Fibroblast of villous mesenchyme (primary cell): ENCODE data around the gene PNMA8A. TPM values are rescaled to one million over a fixed set of nuclear protein-coding genes. Genes with fewer than 3 reads are reported as not detected.
"Not testable (repeated sequence)": the region's sequence is repeated elsewhere in the genome, so short reads cannot be mapped to it uniquely, and the experiment has no call there.

Experiments used
- DNase-seq: peaks from one replicate; pipeline ENCODE4 v3.0.0-alpha.2; 2010; ENCODE audit warnings: low read depth
- H3K4me3 ChIP-seq: 2 replicates; pipeline ENCODE4 v1.5.1; 2011; ENCODE audit warnings: low read depth, mild to moderate bottlenecking, low read length
- total RNA-seq: library from RNA; depleted of rRNA; stranded (reverse); fragments of >200 nt; gene quantifications from 2 replicates; pipeline ENCODE4 v1.2.3, GENCODE V29; 2012
- TF ChIP-seq, protein P1 (sequence below): IDR thresholded peaks from 2 replicates; pipeline ENCODE4 v1.5.1; 2012; ENCODE audit warnings: low read depth, mild to moderate bottlenecking, low read length; ENCODE audit not compliant: insufficient read depth

The PNMA8A gene
- total RNA-seq, 1 donor = 9.9 TPM

DNA sequence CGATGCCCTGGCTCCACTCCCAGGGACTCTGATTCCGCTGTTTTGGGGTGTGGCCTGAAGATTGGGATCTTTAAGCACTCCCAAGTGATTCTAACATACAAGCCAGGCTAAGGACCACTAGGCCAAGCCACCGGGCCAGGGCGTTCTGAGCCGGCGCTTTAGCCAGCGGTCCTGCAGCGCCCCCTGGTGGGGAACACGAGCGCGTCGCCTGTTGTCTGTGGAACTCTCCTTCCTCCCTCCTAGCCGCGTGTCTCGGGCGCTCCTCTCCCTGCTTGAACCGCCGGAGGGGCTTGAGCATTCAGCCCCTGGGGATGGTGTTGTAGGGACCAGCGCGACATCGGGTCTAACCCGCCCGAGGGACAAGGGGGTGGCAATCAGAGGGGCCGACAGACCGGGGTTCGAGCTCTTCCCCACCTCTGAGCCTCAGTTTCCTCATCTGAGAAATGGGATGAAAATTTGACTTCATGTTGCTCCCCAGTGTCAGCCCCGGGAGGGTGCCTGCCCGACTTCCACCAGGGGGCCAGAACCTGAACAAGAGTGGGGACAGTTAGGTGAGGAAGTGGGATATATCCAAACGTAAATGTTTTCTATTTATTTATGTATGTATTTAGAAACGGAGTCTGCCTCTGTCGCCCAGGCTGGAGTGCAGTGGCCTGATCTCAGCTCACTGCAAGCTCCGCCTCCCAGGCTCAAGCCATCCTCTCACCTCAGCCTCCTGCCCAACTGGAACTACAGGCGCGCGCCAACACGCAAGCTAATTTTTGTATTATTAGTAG lies 42.3 kb upstream of the PNMA8A start:
- TF ChIP-seq, protein P1, sequence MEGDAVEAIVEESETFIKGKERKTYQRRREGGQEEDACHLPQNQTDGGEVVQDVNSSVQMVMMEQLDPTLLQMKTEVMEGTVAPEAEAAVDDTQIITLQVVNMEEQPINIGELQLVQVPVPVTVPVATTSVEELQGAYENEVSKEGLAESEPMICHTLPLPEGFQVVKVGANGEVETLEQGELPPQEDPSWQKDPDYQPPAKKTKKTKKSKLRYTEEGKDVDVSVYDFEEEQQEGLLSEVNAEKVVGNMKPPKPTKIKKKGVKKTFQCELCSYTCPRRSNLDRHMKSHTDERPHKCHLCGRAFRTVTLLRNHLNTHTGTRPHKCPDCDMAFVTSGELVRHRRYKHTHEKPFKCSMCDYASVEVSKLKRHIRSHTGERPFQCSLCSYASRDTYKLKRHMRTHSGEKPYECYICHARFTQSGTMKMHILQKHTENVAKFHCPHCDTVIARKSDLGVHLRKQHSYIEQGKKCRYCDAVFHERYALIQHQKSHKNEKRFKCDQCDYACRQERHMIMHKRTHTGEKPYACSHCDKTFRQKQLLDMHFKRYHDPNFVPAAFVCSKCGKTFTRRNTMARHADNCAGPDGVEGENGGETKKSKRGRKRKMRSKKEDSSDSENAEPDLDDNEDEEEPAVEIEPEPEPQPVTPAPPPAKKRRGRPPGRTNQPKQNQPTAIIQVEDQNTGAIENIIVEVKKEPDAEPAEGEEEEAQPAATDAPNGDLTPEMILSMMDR = peak; percentile 93
- no peak overlapping the region for H3K4me3 ChIP-seq
- DNase-seq = peak; percentile 77

DNA sequence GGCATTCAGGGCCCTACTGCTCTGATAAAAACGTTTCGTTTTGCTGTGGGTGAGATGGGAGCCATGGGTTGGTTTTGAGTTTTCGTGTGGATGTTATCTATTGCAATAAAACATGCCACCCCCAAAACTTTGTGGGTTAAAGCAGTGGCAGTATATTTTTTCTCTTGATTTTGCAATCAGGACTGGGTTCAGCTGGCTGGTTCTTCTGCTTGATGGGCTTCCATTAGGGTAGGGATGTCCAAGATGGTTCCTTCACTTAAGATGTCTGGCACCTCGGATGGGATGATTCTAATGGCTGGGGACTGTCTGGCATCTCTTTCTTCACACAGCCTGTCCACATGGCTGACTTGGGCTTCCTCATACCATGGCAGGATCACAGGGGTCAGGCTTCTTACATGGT lies 39.9 kb upstream of the PNMA8A start:
- no peak overlapping the region for H3K4me3 ChIP-seq
- no peak for DNase-seq
- TF ChIP-seq, protein P1 = no peak

DNA sequence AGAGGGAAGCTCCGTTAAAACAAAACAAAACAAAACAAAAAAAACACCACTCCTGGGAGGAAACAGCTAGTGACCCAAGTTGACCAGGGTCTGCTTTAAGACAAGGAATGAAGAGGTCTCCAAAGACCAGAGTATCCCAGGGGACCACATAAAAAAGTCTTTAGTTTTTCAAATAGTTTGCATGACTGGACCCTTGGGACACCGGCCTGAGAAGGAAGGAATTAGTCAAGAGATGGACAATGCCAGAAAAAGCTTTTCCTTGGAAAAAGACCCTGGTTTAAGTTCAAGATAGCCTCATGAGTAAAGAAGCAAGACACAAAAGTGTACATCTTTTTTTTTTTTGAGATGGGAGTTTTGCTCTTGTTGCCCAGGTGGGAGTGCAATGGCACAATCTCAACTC lies 36.8 kb upstream of the PNMA8A start:
- DNase-seq = no peak
- TF ChIP-seq, protein P1 = no peak
- no peak overlapping the region for H3K4me3 ChIP-seq

DNA sequence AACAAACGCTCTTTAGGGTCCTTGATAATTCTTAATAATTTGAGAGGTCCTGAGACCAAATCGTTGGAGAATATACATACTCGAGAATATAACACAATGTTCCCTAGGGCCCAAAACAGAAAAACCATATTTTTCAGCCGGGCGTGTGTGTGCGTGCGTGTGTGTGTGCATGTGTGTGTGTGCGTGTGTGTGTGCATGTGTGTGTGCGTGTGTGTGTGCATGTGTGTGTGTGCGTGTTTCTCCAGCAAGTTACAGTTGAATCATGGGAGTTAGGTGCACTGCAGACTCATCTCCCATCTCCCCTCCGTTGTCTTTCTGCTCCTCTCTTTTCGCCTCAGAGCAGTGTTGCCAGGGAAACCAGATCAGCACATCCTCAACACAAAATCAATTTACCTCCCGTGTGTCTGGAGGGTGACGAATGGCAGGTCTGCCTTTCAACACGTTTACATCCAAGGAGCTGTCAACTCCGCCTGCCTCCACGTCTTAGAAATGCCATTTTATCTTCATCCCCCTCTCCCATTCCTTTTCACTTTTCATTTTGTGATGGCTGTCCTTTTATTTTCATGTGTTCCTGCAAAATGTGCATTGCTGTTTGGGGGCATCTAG lies 32.6 kb upstream of the PNMA8A start:
- H3K4me3 ChIP-seq = no peak overlapping the region
- DNase-seq = no peak
- TF ChIP-seq, protein P1 = no peak

DNA sequence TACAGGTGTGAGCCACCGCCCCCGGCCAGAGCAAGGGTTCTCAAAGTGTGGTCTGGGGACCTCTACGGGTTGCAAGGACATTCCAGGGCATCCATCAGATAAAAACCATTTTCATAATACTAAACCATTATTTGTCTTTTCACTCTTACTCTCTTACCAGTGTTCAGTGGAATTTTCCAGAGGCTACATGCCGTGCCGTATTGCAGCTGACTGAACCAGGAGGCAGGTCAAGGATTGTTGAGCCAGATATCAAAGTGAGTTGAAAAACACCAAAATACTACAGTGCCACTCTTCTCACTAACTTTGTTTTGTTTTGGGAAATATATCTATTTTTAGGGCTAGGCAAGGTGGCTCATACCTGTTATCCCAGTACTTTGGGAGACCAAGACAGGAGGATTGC lies 31.5 kb upstream of the PNMA8A start:
- no peak for DNase-seq
- TF ChIP-seq, protein P1 = no peak
- H3K4me3 ChIP-seq = no peak overlapping the region

DNA sequence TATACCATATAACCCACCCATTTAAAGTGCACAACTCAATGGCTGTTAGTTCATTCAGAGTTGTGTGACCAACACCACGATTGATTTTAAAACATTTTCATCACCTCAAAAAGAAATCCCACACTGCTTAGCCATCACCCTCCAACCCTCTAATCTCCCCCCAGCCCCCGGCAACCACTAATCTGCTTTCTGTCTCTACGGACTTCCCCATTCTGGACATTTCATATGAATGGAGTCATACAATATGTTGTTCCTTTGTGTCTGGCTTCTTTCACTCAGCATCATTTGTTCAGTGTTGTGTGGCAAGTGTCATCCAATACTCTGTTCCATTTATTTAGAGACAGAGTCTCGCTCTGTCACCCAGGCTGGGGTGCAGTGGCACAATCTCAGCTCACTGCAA lies 28.3 kb upstream of the PNMA8A start:
- TF ChIP-seq, protein P1 = no peak
- H3K4me3 ChIP-seq = no peak overlapping the region
- no peak for DNase-seq

DNA sequence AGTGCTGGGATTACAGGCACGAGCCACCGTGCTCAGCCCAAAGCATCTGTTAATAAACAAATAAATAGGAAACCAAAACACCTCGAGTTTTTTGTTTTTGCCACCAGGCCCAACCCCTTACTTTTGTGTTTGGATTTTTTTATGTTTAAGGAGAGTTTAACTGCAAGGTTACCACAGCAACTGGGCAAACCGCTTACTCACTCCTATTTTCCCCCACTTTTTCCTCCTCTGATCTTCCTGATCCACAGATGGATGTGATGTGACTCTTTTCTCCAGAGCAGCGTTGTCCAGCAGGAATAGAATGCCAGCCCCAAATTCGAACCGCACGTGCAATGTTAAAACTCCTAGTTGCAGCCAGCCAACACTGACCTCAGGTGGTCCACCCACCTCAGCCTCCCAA lies 26.4 kb upstream of the PNMA8A start:
- TF ChIP-seq, protein P1 = no peak
- H3K4me3 ChIP-seq = no peak overlapping the region
- DNase-seq = no peak

DNA sequence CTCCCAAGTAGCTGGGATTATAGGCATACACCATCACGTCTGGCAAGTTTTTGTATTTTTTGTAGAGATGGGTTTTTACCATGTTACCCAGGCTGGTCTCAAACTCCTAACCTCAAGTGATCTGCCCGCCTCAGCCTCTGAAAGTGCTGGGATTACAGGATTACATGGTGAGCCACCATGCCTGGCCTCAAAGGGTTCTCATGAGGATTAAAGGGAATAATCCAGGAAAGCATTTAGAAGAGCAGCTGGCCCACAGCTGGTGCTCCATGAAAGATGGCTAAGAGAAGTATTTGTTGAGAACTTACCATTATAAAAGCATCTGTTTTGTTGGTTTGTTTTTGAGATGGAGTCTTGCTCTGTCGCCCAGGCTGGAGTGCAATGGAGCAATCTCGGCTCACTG lies 25.5 kb upstream of the PNMA8A start:
- not testable (repeated sequence) for DNase-seq, H3K4me3 ChIP-seq
